Measurements from ENCODE around the gene HSD17B11.

Gene HSD17B11

DNA sequence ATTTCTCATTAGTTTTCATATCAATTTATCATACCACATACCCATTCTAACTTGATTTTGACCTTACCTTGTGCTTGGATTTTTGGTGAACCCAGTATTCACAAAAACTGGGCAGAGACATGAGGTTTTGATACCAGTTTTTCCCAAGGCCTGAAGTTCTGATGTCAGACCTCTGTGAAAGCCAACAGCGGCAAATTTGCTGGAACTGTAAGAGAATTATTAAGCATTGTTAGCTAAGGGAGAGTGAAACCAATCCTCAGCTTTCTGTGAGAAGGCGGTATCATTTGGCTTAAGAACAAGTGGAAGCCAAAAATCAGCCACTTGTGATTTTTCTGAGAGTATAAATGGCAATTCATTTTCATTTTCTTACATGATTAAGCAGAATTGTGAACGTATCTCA is 77.2 kb downstream of the HSD17B11 start:
- H3K4me2 ChIP-seq (ENCODE audit: low read depth, low read length, poor library complexity, severe bottlenecking), result no peak overlapping the region
- H3K4me1 ChIP-seq (ENCODE audit: insufficient read depth, low read length, poor library complexity, severe bottlenecking), result no peaks in the 10 kb centered on the region
- no peaks in the 10 kb centered on the region for H3K79me2 ChIP-seq (ENCODE audit: insufficient read depth, low read length)
- no peak overlapping the region for H3K4me3 ChIP-seq (ENCODE audit: low read length, poor library complexity, severe bottlenecking)
- H4K20me1 ChIP-seq (ENCODE audit: insufficient read depth, low read length, poor library complexity, severe bottlenecking), result no peaks in the 10 kb centered on the region
- H3K9me3 ChIP-seq (ENCODE audit: insufficient read depth, low read depth, low read length), result no peaks in the 10 kb centered on the region
- TF ChIP-seq, protein P1, sequence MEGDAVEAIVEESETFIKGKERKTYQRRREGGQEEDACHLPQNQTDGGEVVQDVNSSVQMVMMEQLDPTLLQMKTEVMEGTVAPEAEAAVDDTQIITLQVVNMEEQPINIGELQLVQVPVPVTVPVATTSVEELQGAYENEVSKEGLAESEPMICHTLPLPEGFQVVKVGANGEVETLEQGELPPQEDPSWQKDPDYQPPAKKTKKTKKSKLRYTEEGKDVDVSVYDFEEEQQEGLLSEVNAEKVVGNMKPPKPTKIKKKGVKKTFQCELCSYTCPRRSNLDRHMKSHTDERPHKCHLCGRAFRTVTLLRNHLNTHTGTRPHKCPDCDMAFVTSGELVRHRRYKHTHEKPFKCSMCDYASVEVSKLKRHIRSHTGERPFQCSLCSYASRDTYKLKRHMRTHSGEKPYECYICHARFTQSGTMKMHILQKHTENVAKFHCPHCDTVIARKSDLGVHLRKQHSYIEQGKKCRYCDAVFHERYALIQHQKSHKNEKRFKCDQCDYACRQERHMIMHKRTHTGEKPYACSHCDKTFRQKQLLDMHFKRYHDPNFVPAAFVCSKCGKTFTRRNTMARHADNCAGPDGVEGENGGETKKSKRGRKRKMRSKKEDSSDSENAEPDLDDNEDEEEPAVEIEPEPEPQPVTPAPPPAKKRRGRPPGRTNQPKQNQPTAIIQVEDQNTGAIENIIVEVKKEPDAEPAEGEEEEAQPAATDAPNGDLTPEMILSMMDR (conservative IDR thresholded peaks at IDR 0.05; ENCODE audit: low read length), result no peak
- TF ChIP-seq EZH2phosphoT487 (IDR thresholded peaks at IDR 0.05; ENCODE audit: borderline replicate concordance), result no peak
- H3F3A ChIP-seq (ENCODE audit: low read depth), result no peaks in the 10 kb centered on the region
- H3K9me2 ChIP-seq (replicated peaks; ENCODE audit: low read depth, low read length), result no peaks in the 10 kb centered on the region
- H3K27me3 ChIP-seq (ENCODE audit: insufficient read depth, low read length, poor library complexity, severe bottlenecking), result no peaks in the 10 kb centered on the region
- no peak overlapping the region for H2AFZ ChIP-seq (ENCODE audit: low read length)
- H3K9ac ChIP-seq (ENCODE audit: low read depth, low read length, poor library complexity, severe bottlenecking), result no peak overlapping the region
- H3K36me3 ChIP-seq (ENCODE audit: insufficient read depth, low read length), result no peaks in the 10 kb centered on the region

- Histone ChIP-seq H3K27me3 (ENCODE audit: insufficient read depth, low read length, poor library complexity, severe bottlenecking) (no peaks in the 10 kb centered on the region), H3K4me2 (ENCODE audit: low read depth, low read length, poor library complexity, severe bottlenecking) (no peak overlapping the region), H3K79me2 (ENCODE audit: insufficient read depth, low read length) (no peaks in the 10 kb centered on the region), H3K9ac (ENCODE audit: low read depth, low read length, poor library complexity, severe bottlenecking) (no peak overlapping the region), H2AFZ (ENCODE audit: low read length) (no peak overlapping the region), H3K9me3 (ENCODE audit: insufficient read depth, low read depth, low read length) (no peaks in the 10 kb centered on the region), H3K9me2 (replicated peaks; ENCODE audit: low read depth, low read length) (no peaks in the 10 kb centered on the region), H4K20me1 (ENCODE audit: insufficient read depth, low read length, poor library complexity, severe bottlenecking) (no peaks in the 10 kb centered on the region), H3F3A (ENCODE audit: low read depth) (no peaks in the 10 kb centered on the region), H3K36me3 (ENCODE audit: insufficient read depth, low read length) (no peaks in the 10 kb centered on the region), H3K4me3 (ENCODE audit: low read length, poor library complexity, severe bottlenecking) (no peak overlapping the region), H3K4me1 (ENCODE audit: insufficient read depth, low read length, poor library complexity, severe bottlenecking) (no peaks in the 10 kb centered on the region)
- TF ChIP-seq, protein P1 (conservative IDR thresholded peaks at IDR 0.05; ENCODE audit: low read length), result no peak
- no peak for TF ChIP-seq EZH2phosphoT487 (IDR thresholded peaks at IDR 0.05; ENCODE audit: borderline replicate concordance)
Observed at GRCh38 chr4:87311684-87312083, 79.3 kb downstream of the HSD17B11 start.

DNA sequence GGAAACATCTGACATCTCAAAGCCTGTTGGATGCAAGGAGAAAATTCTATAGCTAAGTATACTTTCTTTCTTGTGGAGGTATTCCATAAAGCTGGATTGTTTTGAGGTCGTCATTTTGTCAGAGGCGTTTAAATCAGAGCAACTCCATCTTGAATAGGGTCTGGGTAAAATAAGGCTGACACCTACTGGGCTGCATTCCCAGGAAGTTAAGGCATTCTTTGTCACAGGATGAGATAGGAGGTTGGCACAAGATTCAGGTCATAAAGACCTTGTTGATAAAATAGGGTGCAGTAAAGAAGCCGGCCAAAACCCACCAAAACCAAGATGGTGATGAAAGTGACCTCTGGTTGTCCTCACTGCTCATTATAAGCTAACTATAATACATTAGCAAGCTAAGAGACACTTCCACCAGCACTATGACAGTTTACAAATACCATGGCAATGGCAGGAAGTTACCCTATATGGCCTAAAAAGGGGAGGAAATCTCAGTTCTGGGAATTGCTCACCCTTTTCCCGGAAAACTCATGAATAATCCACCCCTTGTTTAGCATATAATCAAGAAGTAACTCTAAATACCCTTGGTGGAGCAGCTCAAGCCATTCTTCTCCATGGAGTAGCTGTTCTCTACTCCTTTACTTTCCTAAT is 80.2 kb downstream of the HSD17B11 start:
- Histone ChIP-seq H3F3A (ENCODE audit: low read depth) (no peaks in the 10 kb centered on the region), H3K79me2 (ENCODE audit: insufficient read depth, low read length) (no peaks in the 10 kb centered on the region), H2AFZ (ENCODE audit: low read length) (no peak overlapping the region), H4K20me1 (ENCODE audit: insufficient read depth, low read length, poor library complexity, severe bottlenecking) (no peaks in the 10 kb centered on the region), H3K36me3 (ENCODE audit: insufficient read depth, low read length) (no peaks in the 10 kb centered on the region), H3K4me1 (ENCODE audit: insufficient read depth, low read length, poor library complexity, severe bottlenecking) (no peaks in the 10 kb centered on the region), H3K4me2 (ENCODE audit: low read depth, low read length, poor library complexity, severe bottlenecking) (no peak overlapping the region), H3K9ac (ENCODE audit: low read depth, low read length, poor library complexity, severe bottlenecking) (no peak overlapping the region), H3K27me3 (ENCODE audit: insufficient read depth, low read length, poor library complexity, severe bottlenecking) (no peaks in the 10 kb centered on the region), H3K9me3 (ENCODE audit: insufficient read depth, low read depth, low read length) (no peaks in the 10 kb centered on the region), H3K9me2 (replicated peaks; ENCODE audit: low read depth, low read length) (no peaks in the 10 kb centered on the region), H3K4me3 (ENCODE audit: low read length, poor library complexity, severe bottlenecking) (no peak overlapping the region)
- TF ChIP-seq, protein P1 (conservative IDR thresholded peaks at IDR 0.05; ENCODE audit: low read length), result no peak
- TF ChIP-seq EZH2phosphoT487 (IDR thresholded peaks at IDR 0.05; ENCODE audit: borderline replicate concordance), result no peak

All from Loucy (cell line).